ENCODE data around the gene ANKRD62.

The ANKRD62 gene

DNA sequence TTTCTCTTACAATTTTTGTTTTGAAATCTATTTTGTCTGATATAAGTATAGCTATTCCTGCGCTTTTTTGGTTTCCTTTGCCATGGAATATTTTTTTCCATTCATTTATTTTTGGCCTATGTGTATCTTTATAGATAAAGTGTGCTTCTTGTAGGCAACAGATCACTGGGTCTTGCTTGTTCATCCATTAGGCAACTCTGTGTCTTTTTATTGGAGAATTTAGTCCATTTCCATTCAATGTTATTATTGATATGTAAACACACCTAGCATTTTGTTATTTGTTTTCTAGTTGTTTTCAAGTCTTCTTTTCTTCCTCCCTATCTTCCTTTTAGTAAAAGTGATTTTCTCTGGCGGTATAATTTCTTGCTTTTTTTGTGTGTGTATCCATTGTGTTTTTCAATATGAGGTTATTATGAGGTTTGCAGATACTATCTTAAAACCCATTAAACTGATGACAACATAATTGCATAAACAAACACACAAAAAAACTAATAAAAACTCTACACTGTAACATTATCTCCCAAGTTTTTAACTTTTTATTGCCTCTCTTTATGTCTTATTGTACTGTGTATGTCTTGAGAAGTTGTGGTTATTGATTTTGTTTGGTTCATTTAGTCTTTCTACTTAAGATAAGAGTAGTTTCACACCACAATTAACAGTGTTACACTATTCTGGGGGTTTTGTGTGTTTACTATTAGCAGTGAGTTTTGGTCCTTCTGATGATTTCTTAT lies 71.6 kb downstream of the ANKRD62 start:
- H3K27ac ChIP-seq = no peak overlapping the region

More for the DNA sequence above, 71.6 kb downstream of the ANKRD62 start:
- TF ChIP-seq, protein P1, sequence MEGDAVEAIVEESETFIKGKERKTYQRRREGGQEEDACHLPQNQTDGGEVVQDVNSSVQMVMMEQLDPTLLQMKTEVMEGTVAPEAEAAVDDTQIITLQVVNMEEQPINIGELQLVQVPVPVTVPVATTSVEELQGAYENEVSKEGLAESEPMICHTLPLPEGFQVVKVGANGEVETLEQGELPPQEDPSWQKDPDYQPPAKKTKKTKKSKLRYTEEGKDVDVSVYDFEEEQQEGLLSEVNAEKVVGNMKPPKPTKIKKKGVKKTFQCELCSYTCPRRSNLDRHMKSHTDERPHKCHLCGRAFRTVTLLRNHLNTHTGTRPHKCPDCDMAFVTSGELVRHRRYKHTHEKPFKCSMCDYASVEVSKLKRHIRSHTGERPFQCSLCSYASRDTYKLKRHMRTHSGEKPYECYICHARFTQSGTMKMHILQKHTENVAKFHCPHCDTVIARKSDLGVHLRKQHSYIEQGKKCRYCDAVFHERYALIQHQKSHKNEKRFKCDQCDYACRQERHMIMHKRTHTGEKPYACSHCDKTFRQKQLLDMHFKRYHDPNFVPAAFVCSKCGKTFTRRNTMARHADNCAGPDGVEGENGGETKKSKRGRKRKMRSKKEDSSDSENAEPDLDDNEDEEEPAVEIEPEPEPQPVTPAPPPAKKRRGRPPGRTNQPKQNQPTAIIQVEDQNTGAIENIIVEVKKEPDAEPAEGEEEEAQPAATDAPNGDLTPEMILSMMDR (IDR thresholded peaks at IDR 0.05) = no peak
- no peak for TF ChIP-seq ZFX (IDR thresholded peaks at IDR 0.05; ENCODE audit: borderline replicate concordance)

Data from 22Rv1 (cell line).